ENCODE results near the gene CAMTA1.

The CAMTA1 gene

DNA sequence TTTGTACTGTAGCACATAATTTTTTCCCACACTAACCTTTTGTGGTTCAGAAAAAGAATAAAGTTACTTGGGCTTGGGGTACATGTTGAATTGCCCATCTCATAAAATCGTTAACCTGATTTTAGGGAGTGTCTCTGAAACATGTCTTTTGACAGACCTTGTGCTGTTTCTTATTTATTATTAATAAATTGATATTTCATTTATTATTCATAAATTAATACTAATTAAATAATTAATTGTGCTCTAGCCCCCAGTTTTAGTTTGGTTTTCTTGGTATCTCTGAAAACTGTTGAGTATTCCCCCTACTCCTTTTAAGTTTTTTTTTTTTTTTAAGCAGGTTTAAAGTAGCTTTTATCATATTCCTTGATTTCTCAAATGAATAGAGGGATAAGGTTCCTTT lies 27.9 kb downstream of the CAMTA1 start:
- Histone ChIP-seq H4K12ac (ENCODE audit: low read depth, low read length) (no peak overlapping the region), H3K9me3 (ENCODE audit: insufficient read depth, low read depth, low read length) (no peaks in the 10 kb centered on the region), H2AK5ac (ENCODE audit: low read length) (no peak overlapping the region), H3K9ac (ENCODE audit: low read length) (no peak overlapping the region), H3K27ac (ENCODE audit: low read depth, low read length) (no peak overlapping the region), H2BK12ac (ENCODE audit: low read length) (no peak overlapping the region), H3K79me2 (ENCODE audit: control insufficient read depth, insufficient read depth, low read length, poor library complexity) (peaks cover 1% of the 10 kb centered on the region), H3K18ac (ENCODE audit: low read length) (no peak overlapping the region), H4K8ac (ENCODE audit: low read depth, low read length) (no peak overlapping the region), H3K79me1 (ENCODE audit: low read length) (no peaks in the 10 kb centered on the region), H3K14ac (ENCODE audit: low read length) (no peak overlapping the region), H3K4me2 (ENCODE audit: low read length) (no peak overlapping the region), H4K91ac (ENCODE audit: low read depth, low read length) (no peak overlapping the region), H3K27me3 (ENCODE audit: insufficient read depth, low read length) (no peaks in the 10 kb centered on the region), H2BK5ac (ENCODE audit: low read depth, low read length, poor library complexity) (no peak overlapping the region), H3K4me3 (ENCODE audit: low read depth, low read length) (no peak overlapping the region), H3K36me3 (ENCODE audit: control insufficient read depth in 1 of 2, insufficient read depth in 2 of 2, low read length in 2 of 2) (no peaks in the 10 kb centered on the region), H2AFZ (ENCODE audit: insufficient read depth, low read length, poor library complexity) (no peak overlapping the region), H3K23ac (ENCODE audit: low read length) (no peak overlapping the region), H2BK120ac (ENCODE audit: insufficient read depth, low read length, poor library complexity) (no peak overlapping the region), H3K4me1 (ENCODE audit: control insufficient read depth in 1 of 2, insufficient read depth in 2 of 2, low read length in 2 of 2) (peaks cover 0 to 3% of the 10 kb centered on the region in 2 experiments), H3K4ac (ENCODE audit: low read depth, low read length) (no peak overlapping the region)
- DNase-seq: no peak
- WGBS (ENCODE audit: extremely low coverage, insufficient coverage, insufficient read length): no CpG with 5 or more reads among the region's 1 CpG

DNA sequence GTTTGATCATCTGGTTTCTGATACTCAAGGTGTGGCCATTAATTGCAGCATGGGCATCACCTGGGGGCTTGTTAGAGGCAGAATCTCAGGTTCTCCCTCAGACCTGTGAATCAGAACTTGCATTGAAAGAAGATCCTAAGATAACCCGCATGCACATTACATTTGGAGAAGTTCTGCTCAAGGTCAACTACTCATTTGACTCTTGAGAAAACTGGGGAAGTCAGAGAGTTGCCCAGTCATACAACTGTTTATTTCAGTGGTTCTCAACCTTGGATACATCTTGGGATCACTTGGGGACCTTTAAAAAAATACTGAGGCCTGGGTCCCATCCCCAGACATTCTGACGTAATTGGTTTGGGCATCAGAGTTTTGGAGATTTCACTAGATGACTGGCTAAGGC lies 30.5 kb downstream of the CAMTA1 start:
- WGBS (ENCODE audit: extremely low coverage, insufficient coverage, insufficient read length): no CpG with 5 or more reads among the region's 2 CpGs

DNA sequence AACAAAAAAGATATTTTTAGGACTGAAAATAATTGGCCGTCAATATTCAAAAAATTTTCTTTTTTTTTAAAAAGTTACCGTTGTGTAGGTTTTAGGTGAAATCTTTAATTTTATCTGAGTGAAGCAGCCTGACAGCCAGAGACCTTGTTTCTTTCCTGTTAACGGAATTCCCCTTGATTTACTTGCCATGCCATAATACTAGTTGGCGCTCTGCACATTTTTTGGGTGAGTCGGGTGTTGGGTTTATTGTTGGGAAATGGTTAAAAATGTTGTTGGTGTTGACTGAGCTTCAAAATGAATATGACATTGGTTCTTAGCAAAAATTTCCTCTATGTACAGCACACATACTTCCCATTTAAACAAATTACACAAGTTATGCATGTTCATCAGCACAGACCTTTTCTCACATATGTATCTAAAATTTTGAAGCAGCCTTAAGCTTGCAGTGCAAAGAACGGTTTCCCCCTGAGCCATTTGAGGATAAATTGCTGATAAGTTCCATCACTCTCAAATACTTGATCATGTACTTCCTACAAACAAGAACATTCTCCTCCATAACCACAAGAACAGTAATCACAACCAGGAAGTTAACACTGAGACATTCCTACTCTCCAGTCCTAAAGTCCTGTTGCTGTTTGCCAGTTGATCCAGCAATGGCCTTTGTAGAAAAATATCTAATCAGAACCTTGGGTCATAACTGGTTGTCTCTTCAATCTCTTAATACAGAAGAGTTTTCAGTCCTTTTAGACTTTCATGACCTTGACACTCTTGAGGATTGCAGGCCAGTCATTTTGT lies 34.2 kb downstream of the CAMTA1 start:
- no peak overlapping the region for H2AFZ ChIP-seq (ENCODE audit: insufficient read depth, low read length, poor library complexity)
- H2AK5ac ChIP-seq (ENCODE audit: low read length): no peak overlapping the region
- H3K27me3 ChIP-seq (ENCODE audit: insufficient read depth, low read length): no peaks in the 10 kb centered on the region
- no peak for DNase-seq
- H4K12ac ChIP-seq (ENCODE audit: low read depth, low read length): no peak overlapping the region
- 100% methylated on average over 2 of the region's 6 CpGs for WGBS (ENCODE audit: extremely low coverage, insufficient coverage, insufficient read length)
- no peak overlapping the region for H3K4me2 ChIP-seq (ENCODE audit: low read length)
- no peak overlapping the region for H4K8ac ChIP-seq (ENCODE audit: low read depth, low read length)
- H3K36me3 ChIP-seq (ENCODE audit: control insufficient read depth in 1 of 2, insufficient read depth in 2 of 2, low read length in 2 of 2): no peaks in the 10 kb centered on the region
- H3K4me1 ChIP-seq (ENCODE audit: control insufficient read depth in 1 of 2, insufficient read depth in 2 of 2, low read length in 2 of 2): no peaks in the 10 kb centered on the region
- H3K9me3 ChIP-seq (ENCODE audit: insufficient read depth, low read depth, low read length): no peaks in the 10 kb centered on the region
- H2BK5ac ChIP-seq (ENCODE audit: low read depth, low read length, poor library complexity): no peak overlapping the region
- H3K79me1 ChIP-seq (ENCODE audit: low read length): no peaks in the 10 kb centered on the region
- no peak overlapping the region for H3K9ac ChIP-seq (ENCODE audit: low read length)
- no peak overlapping the region for H3K14ac ChIP-seq (ENCODE audit: low read length)
- H2BK120ac ChIP-seq (ENCODE audit: insufficient read depth, low read length, poor library complexity): no peak overlapping the region
- H3K23ac ChIP-seq (ENCODE audit: low read length): no peak overlapping the region
- peaks cover 1% of the 10 kb centered on the region for H3K79me2 ChIP-seq (ENCODE audit: control insufficient read depth, insufficient read depth, low read length, poor library complexity)
- H4K91ac ChIP-seq (ENCODE audit: low read depth, low read length): no peak overlapping the region
- no peak overlapping the region for H2BK12ac ChIP-seq (ENCODE audit: low read length)
- no peak overlapping the region for H3K4me3 ChIP-seq (ENCODE audit: low read depth, low read length)
- no peak overlapping the region for H3K18ac ChIP-seq (ENCODE audit: low read length)
- no peak overlapping the region for H3K27ac ChIP-seq (ENCODE audit: low read depth, low read length)
- no peak overlapping the region for H3K4ac ChIP-seq (ENCODE audit: low read depth, low read length)

More for the DNA sequence above, 30.5 kb downstream of the CAMTA1 start:
- Histone ChIP-seq H3K36me3 (ENCODE audit: control insufficient read depth in 1 of 2, insufficient read depth in 2 of 2, low read length in 2 of 2) (no peaks in the 10 kb centered on the region), H3K23ac (ENCODE audit: low read length) (no peak overlapping the region), H3K4me2 (ENCODE audit: low read length) (no peak overlapping the region), H3K79me2 (ENCODE audit: control insufficient read depth, insufficient read depth, low read length, poor library complexity) (peaks cover 1% of the 10 kb centered on the region), H2BK12ac (ENCODE audit: low read length) (no peak overlapping the region), H2BK120ac (ENCODE audit: insufficient read depth, low read length, poor library complexity) (no peak overlapping the region), H3K27me3 (ENCODE audit: insufficient read depth, low read length) (no peaks in the 10 kb centered on the region), H3K4ac (ENCODE audit: low read depth, low read length) (no peak overlapping the region), H2AK5ac (ENCODE audit: low read length) (no peak overlapping the region), H4K12ac (ENCODE audit: low read depth, low read length) (no peak overlapping the region), H2AFZ (ENCODE audit: insufficient read depth, low read length, poor library complexity) (no peak overlapping the region), H3K9me3 (ENCODE audit: insufficient read depth, low read depth, low read length) (no peaks in the 10 kb centered on the region), H3K9ac (ENCODE audit: low read length) (no peak overlapping the region), H4K91ac (ENCODE audit: low read depth, low read length) (no peak overlapping the region), H2BK5ac (ENCODE audit: low read depth, low read length, poor library complexity) (no peak overlapping the region), H3K14ac (ENCODE audit: low read length) (no peak overlapping the region), H3K79me1 (ENCODE audit: low read length) (no peaks in the 10 kb centered on the region), H3K27ac (ENCODE audit: low read depth, low read length) (no peak overlapping the region), H3K4me1 (ENCODE audit: control insufficient read depth in 1 of 2, insufficient read depth in 2 of 2, low read length in 2 of 2) (no peaks in the 10 kb centered on the region), H3K18ac (ENCODE audit: low read length) (no peak overlapping the region), H3K4me3 (ENCODE audit: low read depth, low read length) (no peak overlapping the region), H4K8ac (ENCODE audit: low read depth, low read length) (no peak overlapping the region)
- peak in 1 of 2 donors; percentile 24 for DNase-seq

DNA sequence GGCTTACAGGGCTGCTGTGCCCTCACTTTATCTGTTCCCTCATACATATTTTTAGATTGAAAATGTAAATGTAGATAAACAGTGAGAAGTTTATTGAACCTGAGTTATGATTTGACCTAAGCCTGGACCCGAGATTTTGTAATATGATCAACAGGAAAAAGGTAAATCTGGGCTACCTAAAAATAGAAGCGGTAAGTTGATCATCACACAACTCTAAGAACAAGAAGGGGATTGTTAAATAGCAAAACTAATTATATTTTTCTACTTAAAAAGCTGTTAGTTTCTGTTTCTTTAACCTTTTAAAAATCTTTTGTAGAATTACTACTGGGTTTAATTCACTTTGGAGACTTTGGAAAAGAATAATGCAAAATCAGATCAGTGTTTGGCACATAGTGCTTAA lies 35.6 kb downstream of the CAMTA1 start:
- H3K4me1 ChIP-seq (ENCODE audit: control insufficient read depth in 1 of 2, insufficient read depth in 2 of 2, low read length in 2 of 2): no peaks in the 10 kb centered on the region
- no peak overlapping the region for H3K4me3 ChIP-seq (ENCODE audit: low read depth, low read length)
- H4K91ac ChIP-seq (ENCODE audit: low read depth, low read length): no peak overlapping the region
- H4K8ac ChIP-seq (ENCODE audit: low read depth, low read length): no peak overlapping the region
- no peak overlapping the region for H2AK5ac ChIP-seq (ENCODE audit: low read length)
- H4K12ac ChIP-seq (ENCODE audit: low read depth, low read length): no peak overlapping the region
- H3K4me2 ChIP-seq (ENCODE audit: low read length): no peak overlapping the region
- H3K9me3 ChIP-seq (ENCODE audit: insufficient read depth, low read depth, low read length): no peaks in the 10 kb centered on the region
- no peak overlapping the region for H3K18ac ChIP-seq (ENCODE audit: low read length)
- no peak for DNase-seq
- no peak overlapping the region for H3K23ac ChIP-seq (ENCODE audit: low read length)
- H3K27ac ChIP-seq (ENCODE audit: low read depth, low read length): no peak overlapping the region
- H2BK120ac ChIP-seq (ENCODE audit: insufficient read depth, low read length, poor library complexity): no peak overlapping the region
- H3K79me1 ChIP-seq (ENCODE audit: low read length): no peaks in the 10 kb centered on the region
- H2AFZ ChIP-seq (ENCODE audit: insufficient read depth, low read length, poor library complexity): no peak overlapping the region
- H3K14ac ChIP-seq (ENCODE audit: low read length): no peak overlapping the region
- H3K79me2 ChIP-seq (ENCODE audit: control insufficient read depth, insufficient read depth, low read length, poor library complexity): peaks cover 1% of the 10 kb centered on the region
- no peak overlapping the region for H2BK12ac ChIP-seq (ENCODE audit: low read length)
- H3K36me3 ChIP-seq (ENCODE audit: control insufficient read depth in 1 of 2, insufficient read depth in 2 of 2, low read length in 2 of 2): no peaks in the 10 kb centered on the region
- no peak overlapping the region for H3K9ac ChIP-seq (ENCODE audit: low read length)
- no CpG with 5 or more reads among the region's 2 CpGs for WGBS (ENCODE audit: extremely low coverage, insufficient coverage, insufficient read length)
- H3K27me3 ChIP-seq (ENCODE audit: insufficient read depth, low read length): no peaks in the 10 kb centered on the region
- H3K4ac ChIP-seq (ENCODE audit: low read depth, low read length): no peak overlapping the region
- no peak overlapping the region for H2BK5ac ChIP-seq (ENCODE audit: low read depth, low read length, poor library complexity)
